ENCODE data around the gene SPINK6.

Gene SPINK6

GRCh38 chr5:148168246-148168645, 34.6 kb upstream of the SPINK6 start, which contains the start of gene SPINK14:
Gene SPINK14, plus strand, starts transcription at chr5:148168546. Its CDS starts 1,187 bp downstream, at chr5:148169733.
- no peak for DNase-seq (ENCODE audit: low spot score)
- H3K27ac ChIP-seq: no peak within 1 kb of the TSS
- ChIA-PET POLR2A (ENCODE audit: low non-redundant PET) (no interaction called here), CTCF (interaction anchor here (0.7 kb wide), 1 partner anchor 9 kb away, joined by 3 read pairs; no protein-coding TSS in a partner anchor)
- TF ChIP-seq CTCF (conservative IDR thresholded peaks at IDR 0.05; ENCODE audit: low read depth): no peak

DNA sequence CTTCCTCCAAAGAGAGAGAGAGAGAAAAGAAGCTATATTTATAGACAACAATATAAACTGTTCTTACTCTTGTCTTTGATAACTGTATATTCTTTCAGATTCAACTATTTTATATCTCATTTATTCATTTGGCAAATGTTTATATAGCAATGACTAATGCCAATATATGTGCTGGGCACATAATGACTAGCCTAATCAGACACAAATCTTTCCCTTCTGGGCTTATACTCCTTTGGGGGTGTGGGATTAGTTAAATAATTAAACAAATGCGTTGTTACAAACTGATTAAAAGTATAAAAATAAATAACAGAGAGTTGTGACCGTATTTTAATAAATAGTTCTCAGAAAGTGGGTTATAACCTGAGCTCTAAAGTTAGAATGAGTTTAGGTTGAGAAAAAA, 30.5 kb upstream of the SPINK6 start:
- DNase-seq (ENCODE audit: low spot score): no peak
- CTCF ChIA-PET: no interaction called here
- no peak overlapping the region for H3K27ac ChIP-seq
- TF ChIP-seq CTCF (conservative IDR thresholded peaks at IDR 0.05; ENCODE audit: low read depth): no peak
- POLR2A ChIA-PET (ENCODE audit: low non-redundant PET): no interaction called here

DNA sequence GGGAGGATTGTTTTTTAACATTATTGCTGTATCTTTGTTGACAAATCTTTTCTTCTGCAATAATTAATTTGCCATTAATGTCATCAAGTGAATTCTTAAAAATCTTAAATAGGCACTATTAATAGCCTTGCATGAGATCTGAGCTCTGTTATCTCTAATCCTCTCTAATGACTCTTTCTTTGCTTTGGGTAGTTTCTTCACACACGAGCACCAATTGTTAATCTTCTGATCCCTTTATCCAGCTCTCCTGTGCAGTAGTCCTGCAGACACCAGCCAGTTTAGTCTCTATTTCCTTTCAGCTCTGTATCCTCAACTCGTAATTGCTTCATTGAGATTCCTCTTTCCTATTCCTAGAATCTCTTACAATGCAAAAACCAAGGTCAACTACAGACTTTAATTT, 26.4 kb upstream of the SPINK6 start:
- H3K27ac ChIP-seq: no peak overlapping the region
- ChIA-PET POLR2A (ENCODE audit: low non-redundant PET) (no interaction called here), CTCF (interaction anchor here (0.6 kb wide), 1 partner anchor 219 kb away, joined by 3 read pairs; no protein-coding TSS in a partner anchor)
- no peak for DNase-seq (ENCODE audit: low spot score)
- no peak for TF ChIP-seq CTCF (conservative IDR thresholded peaks at IDR 0.05; ENCODE audit: low read depth)

GRCh38 chr5:148177207-148177606, 25.6 kb upstream of the SPINK6 start:
- H3K27ac ChIP-seq: no peak overlapping the region
- no peak for DNase-seq (ENCODE audit: low spot score)
- ChIA-PET CTCF (no interaction called here), POLR2A (ENCODE audit: low non-redundant PET) (interaction anchor here (0.7 kb wide), 1 partner anchor 221 kb away, joined by 3 read pairs; no protein-coding TSS in a partner anchor)
- TF ChIP-seq CTCF (conservative IDR thresholded peaks at IDR 0.05; ENCODE audit: low read depth): no peak

DNA sequence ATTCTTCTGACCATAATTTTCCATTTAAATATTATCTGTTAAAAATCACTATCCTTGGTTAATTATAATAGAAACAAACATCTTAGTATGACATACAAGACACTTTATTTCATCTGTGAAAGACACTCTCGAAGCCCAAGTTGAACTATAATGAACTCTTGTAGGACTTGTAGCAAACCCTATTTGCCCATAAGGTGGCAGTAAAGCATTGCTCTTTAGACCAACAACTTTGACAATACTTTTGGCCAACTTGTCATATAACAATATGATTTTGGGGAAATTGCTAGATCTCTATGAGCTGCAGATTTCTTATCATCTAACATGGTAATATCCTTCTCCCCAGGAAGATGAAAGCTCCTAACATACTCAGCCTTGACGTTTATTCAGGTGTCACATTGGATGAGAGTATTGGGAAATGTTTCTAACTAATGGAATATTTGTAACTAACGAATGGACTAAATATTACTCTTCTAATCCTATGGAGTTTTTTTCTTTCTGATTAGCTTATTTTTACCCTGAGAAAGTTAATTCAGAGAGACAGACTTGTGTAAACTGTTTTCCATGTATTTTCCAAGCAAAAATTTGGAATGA, 23.5 kb upstream of the SPINK6 start:
- POLR2A ChIA-PET (ENCODE audit: low non-redundant PET): no interaction called here
- no peak overlapping the region for H3K27ac ChIP-seq
- peak; percentile 34 for DNase-seq (ENCODE audit: low spot score)
- TF ChIP-seq CTCF (conservative IDR thresholded peaks at IDR 0.05; ENCODE audit: low read depth): peak; percentile 90
- CTCF ChIA-PET: interaction anchor here (0.5 to 2.1 kb wide), 7 partner anchors 15 to 552 kb away, joined by 3 to 10 read pairs (median 5); no protein-coding TSS in a partner anchor

GRCh38 chr5:148186248-148187003, 16.4 kb upstream of the SPINK6 start:
- DNase-seq (ENCODE audit: low spot score): peak; percentile 67
- ChIA-PET POLR2A (ENCODE audit: low non-redundant PET) (no interaction called here), CTCF (interaction anchor here (0.6 to 1.3 kb wide), 6 partner anchors 9 to 786 kb away, joined by 3 to 8 read pairs (median 4); no protein-coding TSS in a partner anchor)
- no peak overlapping the region for H3K27ac ChIP-seq
- no peak for TF ChIP-seq CTCF (conservative IDR thresholded peaks at IDR 0.05; ENCODE audit: low read depth)

Measured in RWPE1 (cell line).